IPS-NIHi7 (cell line): ENCODE results near the gene FCF1.
"Not testable (repeated sequence)": the region's sequence is repeated elsewhere in the genome, so short reads cannot be mapped to it uniquely, and the experiment has no call there.

Experiments used
- DNase-seq: peaks from one replicate; pipeline ENCODE4 v3.0.0; 2012; ENCODE audit warnings: mixed read lengths; ENCODE audit errors: extremely low spot score

FCF1 gene

DNA sequence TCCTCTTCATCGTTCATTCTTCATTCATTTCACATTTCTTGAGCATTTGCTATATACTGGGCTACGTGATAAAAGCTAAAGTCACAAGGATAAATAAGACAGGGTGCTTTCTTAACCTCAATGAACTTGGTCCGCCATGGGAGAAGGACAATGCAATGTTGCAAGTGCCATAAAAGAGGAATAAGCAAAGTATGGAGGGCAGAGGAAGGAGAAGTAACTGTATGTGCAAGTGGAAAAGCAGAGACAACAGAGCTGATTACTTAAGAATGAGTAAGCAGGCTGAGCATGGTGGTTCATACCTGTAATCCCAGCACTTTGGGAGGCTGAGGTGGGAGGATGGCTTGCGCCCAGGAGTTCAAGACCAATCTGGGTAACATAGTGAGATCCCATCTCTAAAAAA lies 14.5 kb upstream of the FCF1 start:
- DNase-seq, result no peak

DNA sequence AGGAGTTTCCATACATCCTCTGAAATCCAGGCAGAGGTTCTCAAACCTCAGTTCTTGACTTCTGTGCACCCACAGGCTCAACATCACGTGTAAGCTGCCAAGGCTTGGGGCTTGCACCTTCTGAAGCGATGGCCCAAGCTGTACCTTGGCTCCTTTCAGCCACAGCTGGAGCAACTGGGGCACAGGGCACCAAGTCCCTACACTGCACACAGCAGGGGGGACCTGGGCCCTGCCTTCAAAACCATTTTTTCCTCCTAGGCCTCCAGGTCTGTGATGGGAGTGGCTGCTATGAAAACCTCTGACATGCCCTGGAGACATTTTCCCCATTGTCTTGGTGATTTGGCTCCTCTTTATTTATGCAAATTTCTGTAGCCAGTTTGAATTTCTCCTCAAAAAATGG lies 10.7 kb upstream of the FCF1 start:
- DNase-seq, result no peak

DNA sequence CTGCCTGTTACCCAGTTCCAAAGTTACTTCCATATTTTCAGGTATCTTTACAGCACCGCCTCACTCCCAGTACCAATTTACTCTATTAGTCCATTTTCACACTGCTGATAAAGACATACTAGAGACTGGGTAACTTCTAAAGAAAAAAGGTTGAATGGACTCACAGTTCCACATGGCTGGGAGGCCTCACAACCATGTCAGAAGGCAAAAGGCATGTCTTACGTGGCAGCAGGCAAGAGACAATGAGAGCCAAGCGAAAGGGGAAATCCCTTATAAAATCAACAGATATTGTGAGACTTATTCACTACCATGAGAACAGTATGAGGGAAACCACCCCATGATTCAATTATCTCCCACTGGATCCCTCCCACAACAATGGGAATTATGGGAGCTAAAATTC lies 9.9 kb upstream of the FCF1 start:
- no peak for DNase-seq

DNA sequence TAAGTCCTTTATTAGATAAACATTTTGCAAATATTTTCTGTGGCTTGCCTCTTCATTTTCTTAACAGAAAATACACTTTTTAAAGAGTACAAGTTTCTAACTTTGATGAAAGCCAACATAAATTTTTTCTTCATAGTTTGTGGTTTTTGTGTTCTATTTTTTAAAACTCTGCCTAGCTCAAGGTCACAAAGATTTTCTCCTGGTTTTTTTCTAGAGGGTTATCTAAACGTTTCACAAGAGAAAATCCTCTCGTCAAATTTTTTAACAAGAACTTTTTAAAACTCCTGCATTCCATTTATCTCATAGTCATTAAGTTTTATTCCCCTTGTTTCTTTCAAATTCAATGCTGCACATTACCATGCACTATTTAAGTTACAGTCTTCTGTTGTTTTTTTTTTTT lies 8.3 kb upstream of the FCF1 start:
- no peak for DNase-seq

DNA sequence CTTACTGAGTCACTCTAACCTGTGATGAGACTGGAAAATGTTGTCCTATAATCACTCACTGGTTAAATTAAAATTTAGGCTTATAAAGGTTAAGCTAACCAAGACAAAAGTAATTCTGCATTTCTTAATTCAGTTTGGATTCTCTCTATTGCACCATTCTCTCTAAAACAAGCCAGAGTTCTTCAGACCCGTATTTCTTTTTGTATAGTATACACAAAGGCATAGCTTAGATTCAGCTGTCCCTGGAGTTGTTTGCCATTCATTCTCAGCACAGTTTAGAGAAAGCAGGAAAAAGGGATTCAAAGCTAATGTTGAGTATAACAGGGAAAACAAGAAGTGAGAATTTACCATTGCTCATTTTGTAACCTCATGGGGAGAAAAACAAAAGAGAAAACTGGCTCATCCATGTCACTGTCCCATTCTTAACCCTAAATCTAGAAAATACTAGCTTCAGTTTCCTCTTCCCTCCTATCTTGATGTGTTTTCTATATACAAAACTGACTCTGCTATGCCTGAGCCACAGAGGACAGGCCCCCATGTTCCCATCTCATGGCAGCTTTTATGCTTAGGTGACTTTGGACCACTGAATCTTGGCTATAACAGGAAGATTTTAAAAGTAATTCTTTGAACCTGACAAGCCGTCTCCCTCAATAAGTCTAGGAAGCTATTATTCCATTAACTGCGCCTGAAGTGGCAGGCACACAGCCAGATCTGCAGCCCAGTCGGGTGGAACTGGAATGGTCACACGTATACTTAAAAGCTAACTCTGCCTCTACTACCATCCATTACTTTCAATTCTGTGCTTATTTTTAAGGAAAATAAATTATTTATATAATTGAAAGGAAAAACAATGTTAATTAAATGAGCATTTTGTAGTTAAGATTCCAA lies 7.1 kb upstream of the FCF1 start:
- no peak for DNase-seq

DNA sequence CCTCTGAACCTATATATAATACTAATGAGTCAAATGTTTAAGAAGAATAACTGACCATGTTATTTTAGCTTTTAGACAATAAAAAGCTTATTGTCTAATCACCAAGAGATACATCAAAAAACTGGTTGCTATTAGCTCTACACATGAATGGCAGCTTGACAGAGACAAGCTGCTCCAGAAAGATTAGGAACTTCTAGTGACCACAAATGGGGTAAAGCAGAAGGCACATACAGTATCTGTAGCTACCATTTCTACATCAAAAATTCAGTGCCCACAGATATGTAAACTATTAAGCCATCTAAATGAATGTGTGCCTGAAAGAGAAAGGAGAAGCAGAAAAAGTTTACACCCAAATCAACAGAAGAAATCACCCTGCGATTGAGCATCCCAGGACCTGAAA lies 2.5 kb upstream of the FCF1 start:
- DNase-seq, result no peak

DNA sequence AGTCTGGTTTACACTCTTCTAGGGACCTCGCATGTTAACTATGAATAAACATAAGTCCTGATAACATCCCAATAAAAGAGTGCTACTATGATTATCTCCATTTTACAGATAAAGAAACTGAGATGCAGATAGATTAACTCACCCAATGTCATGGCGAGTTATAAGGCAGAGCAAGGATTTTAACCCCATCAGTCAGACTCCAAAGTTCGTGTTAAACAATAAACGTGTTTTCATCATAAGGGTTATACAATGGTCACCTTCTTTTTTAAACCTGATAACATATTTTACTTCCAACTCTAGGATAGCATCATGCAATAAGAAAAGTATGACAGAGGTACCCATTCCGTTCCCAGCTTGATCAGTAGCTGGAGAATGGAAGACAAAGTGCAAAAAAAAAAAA lies 1.3 kb upstream of the FCF1 start:
- DNase-seq, result no peak

DNA sequence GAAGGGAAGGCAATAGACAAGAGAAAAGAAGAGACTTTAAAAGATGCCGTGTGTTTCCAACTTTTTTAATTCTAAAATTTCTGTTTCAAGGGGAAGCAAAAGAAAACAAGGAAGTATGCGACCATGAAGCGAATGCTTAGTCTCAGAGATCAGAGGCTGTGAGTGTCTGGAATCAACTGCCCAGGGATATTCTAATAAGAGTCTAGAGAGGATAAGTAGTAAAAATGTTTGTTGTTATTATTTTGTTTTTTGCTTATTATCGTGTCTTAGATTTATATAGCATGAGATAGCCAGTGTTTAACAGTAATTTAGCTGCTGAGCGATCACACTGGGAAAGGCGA lies 421 bp downstream of the FCF1 start:
- DNase-seq, result no peak

DNA sequence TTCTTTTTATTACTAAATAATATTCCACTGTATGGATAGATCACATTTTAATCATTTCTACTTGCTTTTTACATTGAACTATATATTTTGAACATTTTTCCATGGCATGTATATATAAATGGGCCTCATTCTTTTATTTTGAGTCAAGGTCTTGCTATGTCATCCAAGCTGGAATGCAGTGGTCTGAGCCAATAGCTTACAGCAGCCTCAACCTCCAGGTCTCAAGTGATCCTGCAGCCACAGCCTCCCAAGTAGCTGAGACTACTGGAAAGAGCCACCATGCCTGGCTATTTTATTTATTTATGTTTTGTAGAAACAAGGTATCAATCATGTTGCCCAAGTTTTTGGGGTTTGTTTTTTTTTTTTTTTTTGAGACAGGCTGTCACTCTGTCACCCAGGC lies 7.6 kb downstream of the FCF1 start:
- DNase-seq, result no peak

DNA sequence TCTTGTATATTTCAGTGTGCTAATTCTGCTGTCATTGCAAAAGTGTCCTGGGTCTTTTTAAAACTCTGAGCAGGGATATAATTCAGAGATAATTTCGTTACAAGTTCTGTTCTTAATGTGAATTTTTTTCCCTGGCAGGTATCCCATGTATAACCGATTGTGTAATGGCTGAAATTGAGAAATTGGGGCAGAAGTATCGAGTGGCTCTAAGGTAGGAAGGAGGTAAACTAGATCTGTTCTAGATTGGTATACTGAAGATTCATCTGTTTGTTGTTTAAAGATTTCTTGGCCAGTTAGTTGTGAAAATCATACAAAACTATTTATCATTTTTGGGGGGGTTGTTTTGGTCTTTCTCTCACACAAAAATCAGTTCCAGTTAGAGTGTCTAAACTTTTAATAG lies 10.2 kb downstream of the FCF1 start:
- DNase-seq, result no peak

DNA sequence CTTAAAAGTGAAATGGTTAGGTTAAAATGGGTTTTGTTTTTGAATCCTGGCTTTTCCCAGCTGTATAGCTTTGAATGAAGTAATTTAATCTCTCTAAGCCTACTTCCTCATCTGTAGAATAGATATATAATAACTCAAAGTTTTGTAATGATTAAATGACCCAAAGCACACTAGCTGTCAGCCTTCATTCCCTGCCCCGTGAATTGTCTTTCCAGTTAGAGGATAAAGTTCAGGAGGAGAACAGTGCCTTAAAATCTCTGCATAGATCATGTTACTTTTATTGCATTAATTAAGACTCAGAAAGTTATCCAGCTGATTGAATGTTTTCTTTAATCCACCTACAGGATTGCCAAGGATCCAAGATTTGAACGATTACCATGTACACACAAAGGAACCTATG lies 19.4 kb downstream of the FCF1 start:
- DNase-seq, result no peak

DNA sequence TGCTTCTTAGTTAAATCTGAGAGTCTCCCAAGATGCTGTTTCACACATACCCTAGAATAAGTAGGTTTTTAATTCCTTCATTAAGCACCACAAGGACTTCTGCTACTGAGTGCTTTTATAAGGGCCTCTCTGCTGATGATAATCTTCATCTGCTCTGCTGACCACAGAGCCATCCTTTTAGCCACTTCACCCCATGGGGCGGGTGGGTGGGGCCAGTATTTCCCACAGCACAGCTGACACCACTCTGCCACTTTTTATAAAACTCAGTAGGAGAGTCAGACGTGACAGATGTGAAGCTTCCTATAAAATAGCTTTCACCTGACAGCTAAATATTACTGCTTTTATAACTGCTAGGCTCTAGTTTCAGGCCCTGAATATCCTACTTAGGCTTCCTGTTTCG lies 20.3 kb downstream of the FCF1 start:
- DNase-seq, result no peak

DNA sequence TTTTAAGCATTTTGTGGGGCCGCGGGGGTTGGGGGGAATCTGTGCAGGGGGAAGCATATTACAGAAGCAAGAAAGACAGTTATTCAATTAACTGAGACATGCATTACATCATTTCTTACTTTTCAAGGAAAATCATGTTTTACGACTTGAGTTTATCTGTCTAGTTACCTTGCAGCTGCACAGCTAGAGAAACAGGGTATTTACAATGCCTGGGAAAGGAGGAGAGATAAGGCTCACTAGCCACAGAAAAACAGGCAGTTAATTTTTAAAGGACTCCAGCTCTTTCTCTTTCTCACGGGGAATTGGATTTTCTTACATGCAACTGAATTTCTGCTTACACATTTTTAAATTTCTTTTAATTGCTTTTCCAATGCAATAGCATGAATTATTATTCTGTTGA lies 22.2 kb downstream of the FCF1 start:
- no peak for DNase-seq

DNA sequence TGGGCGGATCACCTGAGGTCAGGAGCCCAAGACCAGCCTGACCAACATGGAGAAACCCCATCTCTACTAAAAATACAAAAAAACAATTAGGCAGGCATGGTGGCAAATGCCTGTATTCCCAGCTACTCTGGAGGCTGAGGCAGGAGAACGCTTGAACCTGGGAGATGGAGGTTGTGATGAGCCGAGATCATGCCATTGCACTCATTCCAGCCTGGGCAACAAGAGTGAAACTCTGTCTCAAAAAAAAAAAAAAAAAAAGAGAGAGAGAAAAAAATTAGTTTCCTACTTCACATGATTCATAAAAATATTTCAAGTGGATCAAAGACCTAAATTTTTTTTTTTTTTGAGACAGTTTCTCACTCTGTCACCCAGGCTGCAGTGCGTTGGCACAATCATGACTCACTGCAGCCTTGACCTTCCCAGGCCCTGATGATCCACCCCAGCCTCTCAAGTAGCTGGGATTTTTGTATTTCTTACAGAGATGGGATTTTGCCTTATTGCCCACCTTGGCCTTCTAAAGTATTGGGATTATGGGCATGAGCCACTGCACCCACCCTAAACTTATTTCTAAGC lies 24.9 kb downstream of the FCF1 start:
- no peak for DNase-seq

DNA sequence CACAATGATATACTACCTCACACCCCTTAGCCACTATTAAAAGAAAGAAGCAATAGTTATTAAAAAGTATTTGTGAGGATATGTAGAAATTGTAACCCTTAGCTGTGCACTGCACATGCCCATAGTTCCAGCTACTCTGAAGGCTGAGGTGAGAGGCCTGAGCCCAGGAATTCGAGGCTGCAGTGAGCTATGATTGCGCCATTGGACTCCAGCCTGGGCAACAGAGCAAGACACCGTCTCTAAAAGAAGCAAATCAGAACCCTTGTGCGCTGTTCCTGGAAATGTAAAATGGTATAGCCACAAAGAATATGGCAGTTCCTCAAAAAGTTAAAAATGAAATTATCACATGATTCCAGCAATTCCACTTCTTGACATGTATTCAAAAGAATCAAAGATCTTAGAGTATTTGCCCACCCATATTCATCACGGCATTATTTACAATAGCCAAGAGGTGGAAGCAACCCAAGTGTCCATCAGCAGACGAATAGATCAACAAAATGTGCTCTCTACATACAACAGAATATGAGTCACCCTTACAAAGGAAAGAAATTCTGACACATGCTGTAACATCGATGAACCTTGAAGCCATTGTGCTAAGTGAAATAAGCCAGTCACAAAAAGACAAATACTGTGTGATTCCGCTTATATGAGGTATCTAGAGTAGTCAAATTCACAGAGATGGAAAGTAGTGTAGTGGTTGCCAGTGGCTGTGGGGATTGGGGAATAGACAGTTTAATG lies 26.5 kb downstream of the FCF1 start:
- DNase-seq, result no peak

DNA sequence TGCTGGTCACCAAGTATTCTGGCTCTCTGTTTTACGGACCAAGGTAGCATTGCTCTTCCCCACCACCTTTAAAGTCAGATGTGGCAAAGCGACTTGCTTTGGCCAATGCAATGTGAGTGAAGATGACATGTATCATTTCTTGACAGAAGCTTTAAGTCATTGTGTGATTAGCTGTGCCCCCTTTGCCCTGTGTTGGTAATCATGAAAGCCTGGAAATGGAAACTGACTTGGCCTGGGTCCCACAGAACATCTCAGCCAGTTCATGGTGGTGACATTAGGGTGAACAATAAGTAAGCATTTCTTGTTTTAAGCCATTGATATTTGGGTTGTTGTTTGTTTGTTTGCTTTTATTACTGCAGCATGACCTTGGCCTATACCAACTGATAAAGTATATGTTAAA lies 34.3 kb downstream of the FCF1 start:
- no peak for DNase-seq

DNA sequence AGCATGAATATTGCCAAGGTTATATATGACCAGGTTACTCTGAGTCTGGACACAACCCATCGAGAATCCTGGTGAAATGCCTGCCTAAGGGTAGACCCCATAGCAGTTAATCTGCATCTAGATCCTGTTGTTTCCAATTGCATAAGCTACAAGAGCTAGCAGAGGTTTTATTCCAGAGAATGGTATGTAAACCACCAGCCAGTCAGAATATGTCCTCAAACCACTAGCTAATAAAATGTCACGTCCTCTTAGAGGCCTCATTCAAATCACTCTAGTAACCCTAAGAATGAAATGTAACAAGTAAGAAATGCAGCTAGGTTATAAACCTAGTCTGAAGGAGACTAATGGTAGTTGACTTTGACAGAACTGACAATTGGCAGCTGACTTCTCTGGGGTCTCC lies 41.2 kb downstream of the FCF1 start:
- no peak for DNase-seq

DNA sequence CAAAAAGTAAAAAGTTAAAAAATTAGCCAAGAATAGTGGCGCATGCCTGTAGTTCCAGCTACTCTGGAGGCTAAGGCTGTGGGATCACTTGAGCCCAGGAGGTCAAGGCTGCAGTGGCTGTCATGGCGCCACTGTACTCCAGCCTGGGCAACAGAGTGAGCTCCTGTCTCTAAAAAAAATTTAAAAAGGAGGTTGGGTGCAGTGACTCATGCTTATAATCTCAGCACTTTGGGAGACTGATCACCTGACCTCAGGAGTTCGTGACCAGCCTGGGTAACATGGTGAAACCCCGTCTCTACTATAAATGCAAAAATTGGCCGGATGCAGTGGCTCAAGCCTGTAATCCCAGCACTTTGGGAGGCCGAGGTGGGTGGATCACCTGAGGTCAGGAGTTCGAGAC lies 42.0 kb downstream of the FCF1 start:
- DNase-seq, result no peak

DNA sequence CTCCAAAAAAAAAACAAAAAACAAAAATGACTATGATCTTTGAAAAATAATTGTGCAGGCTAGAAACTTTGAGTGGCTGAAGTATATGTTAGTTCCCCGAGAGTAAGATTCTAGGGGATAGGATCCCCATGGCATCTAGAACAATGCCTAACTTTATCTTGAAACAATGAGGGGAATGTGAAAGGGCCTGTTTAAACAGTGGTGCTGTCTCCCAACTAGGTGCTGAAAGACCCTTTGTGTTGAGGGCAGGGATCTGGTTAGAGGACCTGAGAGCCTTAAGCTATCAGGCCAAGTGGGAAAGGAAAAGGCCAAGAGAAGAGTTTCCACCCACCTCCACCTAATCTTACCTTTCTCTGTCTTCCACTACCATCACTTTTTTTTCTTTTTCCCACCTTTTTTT lies 43.4 kb downstream of the FCF1 start:
- DNase-seq, result peak; percentile 51

DNA sequence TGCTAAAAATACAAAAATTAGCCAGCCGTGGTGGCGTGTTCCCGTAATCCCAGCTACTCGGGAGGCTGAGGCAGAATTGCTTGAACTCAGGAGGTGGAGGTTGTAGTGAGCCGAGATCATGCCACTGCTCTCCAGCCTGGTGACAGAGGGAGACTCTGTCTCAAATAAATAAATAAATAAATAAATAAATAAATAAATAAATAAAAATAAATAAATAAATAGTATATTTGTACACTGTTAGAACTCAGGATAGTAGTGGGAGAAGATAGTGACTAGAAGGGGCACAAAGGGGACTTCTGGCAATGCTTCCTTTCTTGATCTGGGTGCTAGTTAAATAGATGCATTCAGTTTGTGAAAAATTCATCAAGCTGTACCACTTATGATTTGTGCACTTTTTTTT lies 45.6 kb downstream of the FCF1 start:
- DNase-seq, result not testable (repeated sequence)

DNA sequence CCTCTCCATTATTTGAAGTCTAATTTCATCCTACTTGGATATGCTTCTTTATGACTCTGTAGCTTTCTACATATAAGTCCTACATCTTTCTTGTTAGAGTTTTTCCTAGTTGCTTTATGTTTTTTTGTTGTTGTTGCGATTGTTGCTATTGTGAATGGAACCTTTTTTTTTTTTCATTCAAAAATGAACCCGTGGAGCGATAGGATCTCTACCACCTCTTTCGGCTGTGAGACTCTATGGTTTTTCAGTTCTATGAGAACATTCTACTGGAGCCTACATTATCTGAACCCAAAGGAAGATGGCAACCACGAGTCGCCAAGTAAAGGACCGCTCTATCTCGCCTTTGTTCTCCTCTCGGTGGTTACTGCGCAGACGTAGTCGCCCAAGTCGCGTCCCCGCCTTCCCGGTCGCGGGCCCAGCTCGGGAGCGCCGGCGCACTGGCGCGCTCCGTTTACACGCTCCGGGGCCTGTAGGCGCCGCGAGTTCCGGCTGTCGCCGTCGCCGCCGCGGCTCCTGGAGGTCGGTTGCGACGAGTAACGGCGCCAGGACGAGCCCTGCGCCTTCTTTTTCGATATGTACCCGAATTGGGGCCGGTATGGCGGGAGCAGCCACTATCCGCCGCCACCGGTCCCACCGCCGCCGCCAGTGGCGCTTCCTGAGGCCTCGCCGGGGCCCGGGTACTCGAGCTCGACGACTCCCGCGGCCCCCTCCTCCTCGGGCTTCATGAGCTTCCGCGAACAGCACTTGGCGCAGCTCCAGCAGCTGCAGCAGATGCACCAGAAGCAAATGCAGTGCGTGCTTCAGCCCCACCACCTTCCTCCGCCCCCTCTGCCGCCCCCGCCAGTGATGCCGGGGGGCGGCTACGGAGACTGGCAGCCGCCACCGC lies 50.2 kb downstream of the FCF1 start, which contains the start of gene YLPM1:
Gene YLPM1, plus strand, starts transcription at position 400 of the 886 bp plus-strand sequence. Its CDS starts 174 bp downstream, at position 574.
- DNase-seq, result peak; percentile 98
